Right lobe of liver (tissue), 4 donors: Measurements from ENCODE around the gene PTPN11.

ENCODE experiments used
- POLR2A ChIP-seq: fragments of 450-650 bp; IDR thresholded peaks from one replicate; pipeline ENCODE4 v1.6.1; 2017; ENCODE audit warnings: antibody characterized with exemption, mild to moderate bottlenecking
- TF ChIP-seq, protein P1 (sequence below), 4 donors: fragments of 200-600 bp in 3 of 4; fragments of 450-650 bp in 1 of 4; IDR thresholded peaks; one replicate each; pipeline versions ENCODE4 v1.5.1 to v1.8.0; 2016 to 2022; ENCODE audit warnings: antibody characterized with exemption in 4 of 4, mild to moderate bottlenecking in 2 of 4
- donor health status: DM: no; HTN: no; CAD: no.
- donor health status: DM: no; HTN: no; CAD: no.
- donor health status: DM: no; HTN: yes; CAD: no.

DNA sequence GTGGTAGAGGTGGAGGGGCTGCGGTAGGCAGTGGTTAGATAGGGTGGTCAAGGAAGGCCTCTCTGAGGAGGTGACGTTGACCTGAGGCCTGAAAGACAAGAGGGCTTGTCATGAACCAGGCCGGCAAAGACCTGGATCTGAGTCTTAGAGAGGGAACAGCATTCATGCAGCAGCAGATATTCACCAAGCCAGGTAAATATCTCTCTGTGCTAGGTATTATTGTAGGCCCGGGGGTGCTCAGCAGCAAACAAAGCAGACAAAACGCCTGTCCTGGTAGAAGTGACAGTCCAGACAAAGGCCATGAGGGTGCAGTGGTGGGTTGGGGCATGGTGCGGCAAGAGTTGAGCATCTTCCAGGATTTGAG is 117.6 kb downstream of the PTPN11 start:
- TF ChIP-seq POLR2A, result no peak
- TF ChIP-seq, protein P1, sequence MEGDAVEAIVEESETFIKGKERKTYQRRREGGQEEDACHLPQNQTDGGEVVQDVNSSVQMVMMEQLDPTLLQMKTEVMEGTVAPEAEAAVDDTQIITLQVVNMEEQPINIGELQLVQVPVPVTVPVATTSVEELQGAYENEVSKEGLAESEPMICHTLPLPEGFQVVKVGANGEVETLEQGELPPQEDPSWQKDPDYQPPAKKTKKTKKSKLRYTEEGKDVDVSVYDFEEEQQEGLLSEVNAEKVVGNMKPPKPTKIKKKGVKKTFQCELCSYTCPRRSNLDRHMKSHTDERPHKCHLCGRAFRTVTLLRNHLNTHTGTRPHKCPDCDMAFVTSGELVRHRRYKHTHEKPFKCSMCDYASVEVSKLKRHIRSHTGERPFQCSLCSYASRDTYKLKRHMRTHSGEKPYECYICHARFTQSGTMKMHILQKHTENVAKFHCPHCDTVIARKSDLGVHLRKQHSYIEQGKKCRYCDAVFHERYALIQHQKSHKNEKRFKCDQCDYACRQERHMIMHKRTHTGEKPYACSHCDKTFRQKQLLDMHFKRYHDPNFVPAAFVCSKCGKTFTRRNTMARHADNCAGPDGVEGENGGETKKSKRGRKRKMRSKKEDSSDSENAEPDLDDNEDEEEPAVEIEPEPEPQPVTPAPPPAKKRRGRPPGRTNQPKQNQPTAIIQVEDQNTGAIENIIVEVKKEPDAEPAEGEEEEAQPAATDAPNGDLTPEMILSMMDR (IDR thresholded peaks at IDR 0.05), result no peak
